Nephron progenitor cell (in vitro differentiated cells): ENCODE data around the gene PIK3CA.

Experiments used
- DNase-seq: peaks from one replicate; pipeline ENCODE4 v3.0.0; 2021
- H3K27ac Mint-ChIP-seq: 2 replicates; pipeline ENCODE4 v1.8.0; 2021; ENCODE audit warnings: mild to moderate bottlenecking, moderate library complexity, mixed read lengths
- H3K27me3 Mint-ChIP-seq: 2 replicates; pipeline ENCODE4 v1.8.0; 2021; ENCODE audit warnings: mild to moderate bottlenecking, low read depth, mixed read lengths; ENCODE audit not compliant: poor library complexity
- H3K36me3 Mint-ChIP-seq: 2 replicates; pipeline ENCODE4 v1.8.0; 2021; ENCODE audit warnings: low read depth, mixed read lengths
- H3K4me1 Mint-ChIP-seq: 2 replicates; pipeline ENCODE4 v1.8.0; 2021; ENCODE audit warnings: mixed read lengths
- H3K4me3 Mint-ChIP-seq: 2 replicates; pipeline ENCODE4 v1.8.0; 2021; ENCODE audit warnings: mild to moderate bottlenecking, moderate library complexity, mixed read lengths
- H3K9me3 Mint-ChIP-seq: 2 replicates; pipeline ENCODE4 v1.8.0; 2021; ENCODE audit warnings: mild to moderate bottlenecking, moderate library complexity, mixed read lengths
- CTCF ChIP-seq: fragments of 200-600 bp; sonication (generic); IDR thresholded peaks from 2 replicates; pipeline ENCODE4 v1.5.0; 2021; ENCODE audit warnings: antibody characterized with exemption

Gene PIK3CA

GRCh38 chr3:179223548-179223947, 75.4 kb downstream of the PIK3CA start:
- no peak for TF ChIP-seq CTCF
- DNase-seq: no peak
- peaks cover 31% of the 10 kb centered on the region for H3K36me3 Mint-ChIP-seq
- no peaks in the 10 kb centered on the region for H3K4me1 Mint-ChIP-seq
- H3K9me3 Mint-ChIP-seq: no peaks in the 10 kb centered on the region
- H3K4me3 Mint-ChIP-seq: no peak overlapping the region
- H3K27me3 Mint-ChIP-seq: no peaks in the 10 kb centered on the region
- H3K27ac Mint-ChIP-seq: peak overlapping the region; percentile 21

DNA sequence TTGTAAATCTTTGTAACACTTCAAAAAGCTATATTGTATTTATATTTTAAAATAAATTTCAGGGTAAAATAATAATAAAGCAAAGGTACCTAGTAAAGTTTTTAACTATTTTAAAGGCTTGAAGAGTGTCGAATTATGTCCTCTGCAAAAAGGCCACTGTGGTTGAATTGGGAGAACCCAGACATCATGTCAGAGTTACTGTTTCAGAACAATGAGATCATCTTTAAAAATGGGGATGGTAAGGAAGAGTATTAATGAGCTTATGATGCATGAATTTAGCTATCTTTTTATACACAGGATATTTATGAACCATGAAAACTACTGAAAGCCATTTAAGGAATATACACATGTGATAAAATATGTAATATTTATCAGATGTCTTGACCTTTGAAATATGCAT, 76.4 kb downstream of the PIK3CA start:
- H3K4me3 Mint-ChIP-seq: no peak overlapping the region
- no peaks in the 10 kb centered on the region for H3K27me3 Mint-ChIP-seq
- no peak overlapping the region for H3K27ac Mint-ChIP-seq
- no peaks in the 10 kb centered on the region for H3K9me3 Mint-ChIP-seq
- peaks cover 31% of the 10 kb centered on the region for H3K36me3 Mint-ChIP-seq
- no peak for TF ChIP-seq CTCF
- no peak for DNase-seq
- no peaks in the 10 kb centered on the region for H3K4me1 Mint-ChIP-seq

GRCh38 chr3:179227349-179227748, 79.2 kb downstream of the PIK3CA start:
- no peak for DNase-seq
- Mint-ChIP-seq H3K27me3 (no peaks in the 10 kb centered on the region), H3K9me3 (no peaks in the 10 kb centered on the region), H3K27ac (no peak overlapping the region), H3K4me1 (no peaks in the 10 kb centered on the region), H3K36me3 (peaks cover 53% of the 10 kb centered on the region), H3K4me3 (no peak overlapping the region)
- no peak for TF ChIP-seq CTCF

DNA sequence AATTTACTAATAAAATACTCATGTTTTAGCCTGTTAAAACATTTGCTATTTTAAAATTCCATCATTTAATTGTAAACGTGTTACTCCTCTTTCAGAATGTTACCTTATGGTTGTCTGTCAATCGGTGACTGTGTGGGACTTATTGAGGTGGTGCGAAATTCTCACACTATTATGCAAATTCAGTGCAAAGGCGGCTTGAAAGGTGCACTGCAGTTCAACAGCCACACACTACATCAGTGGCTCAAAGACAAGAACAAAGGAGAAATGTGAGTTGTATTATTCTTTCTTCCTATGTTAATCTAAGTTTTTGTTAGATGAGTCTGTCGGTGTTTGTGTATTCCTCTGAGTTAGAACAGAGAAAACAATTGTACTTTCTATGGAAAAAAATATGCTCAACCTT, 81.0 kb downstream of the PIK3CA start:
- H3K36me3 Mint-ChIP-seq: peaks cover 66% of the 10 kb centered on the region
- H3K27ac Mint-ChIP-seq: no peak overlapping the region

DNA sequence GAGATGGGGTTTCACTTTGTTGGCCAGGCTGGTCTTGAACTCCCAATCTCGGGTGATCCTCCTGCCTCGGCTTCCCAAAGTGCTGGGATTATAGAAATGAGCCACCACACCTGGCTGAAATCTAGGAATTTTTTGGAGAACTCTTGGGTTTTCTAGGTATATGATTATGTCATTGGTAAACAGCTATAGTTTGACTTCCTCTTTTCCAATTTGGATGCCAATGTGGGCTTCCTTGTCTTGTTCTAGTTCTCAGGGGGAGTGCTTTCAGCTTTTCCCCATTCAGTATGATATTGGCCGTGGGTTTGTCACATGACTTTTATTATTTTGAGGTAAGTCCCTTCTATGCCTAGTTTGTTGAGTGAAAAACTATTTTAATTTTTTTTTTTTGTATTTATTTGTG, 84.9 kb downstream of the PIK3CA start:
- H3K4me1 Mint-ChIP-seq: no peaks in the 10 kb centered on the region
- no peak for DNase-seq
- no peak overlapping the region for H3K4me3 Mint-ChIP-seq
- TF ChIP-seq CTCF: no peak
- no peak overlapping the region for H3K27ac Mint-ChIP-seq
- no peaks in the 10 kb centered on the region for H3K9me3 Mint-ChIP-seq
- H3K27me3 Mint-ChIP-seq: no peaks in the 10 kb centered on the region
- H3K36me3 Mint-ChIP-seq: peaks cover 54% of the 10 kb centered on the region

More for the DNA sequence above, 81.0 kb downstream of the PIK3CA start:
- no peak for DNase-seq
- Mint-ChIP-seq H3K4me3 (no peak overlapping the region), H3K27me3 (no peaks in the 10 kb centered on the region), H3K9me3 (no peaks in the 10 kb centered on the region), H3K4me1 (no peaks in the 10 kb centered on the region)
- no peak for TF ChIP-seq CTCF

- Mint-ChIP-seq H3K4me3 (no peak overlapping the region), H3K9me3 (no peaks in the 10 kb centered on the region), H3K36me3 (peaks cover 50% of the 10 kb centered on the region), H3K4me1 (no peaks in the 10 kb centered on the region), H3K27me3 (no peaks in the 10 kb centered on the region), H3K27ac (no peak overlapping the region)
- TF ChIP-seq CTCF: no peak
- no peak for DNase-seq
These were observed 86.0 kb downstream of the PIK3CA start for GRCh38 chr3:179234199-179234598.
